HEK293T (cell line): ENCODE measurements around the gene ABLIM2.

ENCODE experiments used
- CTCF ChIA-PET: fragments of 350-600 bp; formaldehyde crosslinking; extraction: SDS; loops from one replicate; lab custom pipeline; 2021; ENCODE audit warnings: antibody characterized with exemption, inconsistent platforms; lab: Yijun Ruan, JAX
- POLR2A ChIA-PET: fragments of 350-600 bp; formaldehyde crosslinking; extraction: SDS; loops from one replicate; lab custom pipeline; 2020; ENCODE audit warnings: antibody characterized with exemption, inconsistent platforms; lab: Yijun Ruan, JAX
- DNase-seq: peaks from one replicate; pipeline ENCODE4 v3.0.0; 2012; ENCODE audit warnings: mixed read lengths; ENCODE audit errors: extremely low spot score
- ARNT ChIP-seq: fragments of 450-650 bp; IDR thresholded peaks from 2 replicates; pipeline ENCODE4 v1.6.1; 2017; ENCODE audit warnings: mild to moderate bottlenecking
- BHLHE40 ChIP-seq: fragments of 450-650 bp; IDR thresholded peaks from 2 replicates; pipeline ENCODE4 v1.6.1; 2016; ENCODE audit warnings: mild to moderate bottlenecking, moderate library complexity, borderline replicate concordance
- CTBP1 ChIP-seq: fragments of 450-650 bp; IDR thresholded peaks from 2 replicates; pipeline ENCODE4 v1.6.1; 2016; ENCODE audit warnings: borderline replicate concordance
- ELF4 ChIP-seq: fragments of 450-650 bp; IDR thresholded peaks from 2 replicates; pipeline ENCODE4 v1.6.1; 2017; ENCODE audit warnings: antibody characterized with exemption
- FOXA1 ChIP-seq: fragments of 450-650 bp; IDR thresholded peaks from 2 replicates; pipeline ENCODE4 v1.6.1; 2016; ENCODE audit warnings: mild to moderate bottlenecking
- FOXK2 ChIP-seq: fragments of 450-650 bp; IDR thresholded peaks from 2 replicates; pipeline ENCODE4 v1.6.1; 2016; ENCODE audit warnings: mild to moderate bottlenecking
- FOXM1 ChIP-seq: fragments of 450-650 bp; IDR thresholded peaks from 2 replicates; pipeline ENCODE4 v1.6.1; 2017; ENCODE audit warnings: mild to moderate bottlenecking, borderline replicate concordance
- HDGF ChIP-seq: fragments of 450-650 bp; IDR thresholded peaks from 2 replicates; pipeline ENCODE4 v1.6.1; 2017; ENCODE audit warnings: antibody characterized with exemption, borderline replicate concordance
- L3MBTL2 ChIP-seq: fragments of 450-650 bp; conservative IDR thresholded peaks from 2 replicates; pipeline ENCODE4 v1.6.1; 2016; ENCODE audit warnings: mild to moderate bottlenecking
- LEF1 ChIP-seq: fragments of 450-650 bp; IDR thresholded peaks from 2 replicates; pipeline ENCODE4 v1.6.1; 2017; ENCODE audit warnings: mild to moderate bottlenecking, borderline replicate concordance
- NFRKB ChIP-seq: fragments of 450-650 bp; IDR thresholded peaks from 2 replicates; pipeline ENCODE4 v1.6.1; 2016; ENCODE audit warnings: mild to moderate bottlenecking, moderate library complexity
- SP1 ChIP-seq: fragments of 450-650 bp; IDR thresholded peaks from 2 replicates; pipeline ENCODE4 v1.6.1; 2017
- SUZ12 ChIP-seq: fragments of 450-650 bp; IDR thresholded peaks from 2 replicates; pipeline ENCODE4 v1.6.1; 2016; ENCODE audit warnings: mild to moderate bottlenecking
- TARDBP ChIP-seq: fragments of 450-650 bp; IDR thresholded peaks from 2 replicates; pipeline ENCODE4 v1.6.1; 2016
- ZNF384 ChIP-seq: fragments of 450-650 bp; IDR thresholded peaks from 2 replicates; pipeline ENCODE4 v1.6.1; 2016
- TF ChIP-seq, protein P1 (sequence below): fragments of 450-650 bp; IDR thresholded peaks from 2 replicates; pipeline ENCODE4 v1.6.1; 2016

The ABLIM2 gene

DNA sequence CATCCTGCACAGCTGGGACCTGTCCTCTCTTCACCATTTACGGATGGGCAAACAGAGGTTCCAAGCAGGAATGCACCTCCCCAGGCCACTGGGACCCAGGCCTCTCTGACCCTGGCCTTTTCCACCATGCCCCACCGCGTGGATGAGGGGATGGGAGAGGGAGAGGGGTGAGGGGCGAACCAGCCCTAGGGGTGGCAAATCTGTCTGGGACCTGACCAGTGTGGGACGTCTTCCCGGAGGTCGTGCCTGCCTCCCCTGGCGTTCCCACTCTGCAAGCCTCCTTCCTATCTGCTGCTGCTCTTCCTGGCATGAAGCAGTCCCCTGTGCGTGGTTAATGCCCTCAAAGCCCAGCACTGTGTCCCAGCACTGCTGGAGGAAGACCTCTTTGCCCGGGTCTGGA lies 35.9 kb downstream of the ABLIM2 start:
- ChIA-PET POLR2A (no interaction called here), CTCF (no interaction called here)
- DNase-seq: no peak
- TF ChIP-seq BHLHE40 (no peak), FOXM1 (no peak), FOXK2 (no peak), ARNT (no peak), SUZ12 (no peak), HDGF (no peak), NFRKB (no peak), FOXA1 (no peak), SP1 (no peak), TARDBP (no peak), ELF4 (no peak), CTBP1 (no peak), ZNF384 (no peak), LEF1 (no peak), L3MBTL2 (no peak)
- TF ChIP-seq, protein P1, sequence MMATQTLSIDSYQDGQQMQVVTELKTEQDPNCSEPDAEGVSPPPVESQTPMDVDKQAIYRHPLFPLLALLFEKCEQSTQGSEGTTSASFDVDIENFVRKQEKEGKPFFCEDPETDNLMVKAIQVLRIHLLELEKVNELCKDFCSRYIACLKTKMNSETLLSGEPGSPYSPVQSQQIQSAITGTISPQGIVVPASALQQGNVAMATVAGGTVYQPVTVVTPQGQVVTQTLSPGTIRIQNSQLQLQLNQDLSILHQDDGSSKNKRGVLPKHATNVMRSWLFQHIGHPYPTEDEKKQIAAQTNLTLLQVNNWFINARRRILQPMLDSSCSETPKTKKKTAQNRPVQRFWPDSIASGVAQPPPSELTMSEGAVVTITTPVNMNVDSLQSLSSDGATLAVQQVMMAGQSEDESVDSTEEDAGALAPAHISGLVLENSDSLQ: no peak

DNA sequence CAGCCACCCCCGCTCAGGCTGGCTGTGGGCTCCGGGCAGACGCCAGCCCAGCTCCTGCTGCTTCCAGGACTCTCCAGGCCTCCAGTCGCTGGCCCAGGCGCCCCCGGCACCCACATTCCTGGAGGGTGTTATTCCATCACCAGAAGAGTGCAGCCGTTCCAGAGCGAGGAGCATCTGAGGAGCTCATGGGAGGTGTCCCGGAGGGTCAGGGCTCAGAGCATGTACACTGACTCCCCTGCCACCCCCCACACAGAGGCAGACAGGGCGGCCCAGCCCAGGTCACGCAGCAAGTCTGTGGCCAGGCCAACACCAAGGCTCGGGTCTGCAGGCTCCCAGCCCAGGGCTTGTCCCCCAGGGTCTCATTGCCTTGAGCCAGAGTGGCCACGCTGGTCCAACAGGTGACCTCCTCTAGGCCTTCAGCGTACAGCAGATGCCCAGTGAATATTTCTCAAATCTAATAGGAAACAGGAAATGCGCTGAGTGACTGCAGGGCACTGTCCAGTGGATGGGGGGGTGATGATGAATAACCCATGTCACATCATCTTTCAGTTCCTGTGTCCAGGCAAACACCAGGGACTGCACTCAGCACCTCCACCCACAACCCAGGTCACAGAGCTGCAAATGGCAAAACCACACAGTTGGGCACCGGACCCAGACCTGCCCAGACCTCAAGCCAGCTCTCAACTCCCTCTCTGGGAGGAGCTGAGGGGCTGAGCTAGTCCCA lies 37.2 kb downstream of the ABLIM2 start:
- no peak for TF ChIP-seq FOXM1
- TF ChIP-seq LEF1: no peak
- no peak for TF ChIP-seq L3MBTL2
- TF ChIP-seq FOXA1: no peak
- TF ChIP-seq TARDBP: no peak
- TF ChIP-seq ZNF384: no peak
- no peak for TF ChIP-seq SUZ12
- TF ChIP-seq ELF4: no peak
- TF ChIP-seq ARNT: no peak
- ChIA-PET CTCF (no interaction called here), POLR2A (no interaction called here)
- DNase-seq: no peak

DNA sequence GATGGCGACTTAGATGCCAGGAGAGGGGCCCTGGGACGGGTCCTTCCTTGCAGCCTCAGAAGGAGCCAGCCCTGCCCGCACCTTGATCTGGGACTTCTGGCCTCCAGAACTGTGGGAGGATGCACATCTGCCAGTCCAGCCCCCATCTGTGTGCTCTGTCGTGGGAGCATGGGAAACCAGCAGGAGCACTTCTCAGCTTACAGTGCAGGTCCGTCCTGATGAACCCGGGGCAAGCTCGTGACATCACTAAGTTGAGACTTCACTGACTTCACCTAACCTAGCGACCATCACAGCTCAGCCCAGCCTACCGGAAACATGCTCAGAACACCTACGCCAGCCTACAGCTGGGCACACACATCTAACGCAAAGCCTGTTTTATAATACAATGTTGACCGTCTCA lies 38.1 kb downstream of the ABLIM2 start:
- CTCF ChIA-PET: interaction anchor here (0.6 kb wide), 1 partner anchor 47 kb away, joined by 3 read pairs; no protein-coding TSS in a partner anchor

DNA sequence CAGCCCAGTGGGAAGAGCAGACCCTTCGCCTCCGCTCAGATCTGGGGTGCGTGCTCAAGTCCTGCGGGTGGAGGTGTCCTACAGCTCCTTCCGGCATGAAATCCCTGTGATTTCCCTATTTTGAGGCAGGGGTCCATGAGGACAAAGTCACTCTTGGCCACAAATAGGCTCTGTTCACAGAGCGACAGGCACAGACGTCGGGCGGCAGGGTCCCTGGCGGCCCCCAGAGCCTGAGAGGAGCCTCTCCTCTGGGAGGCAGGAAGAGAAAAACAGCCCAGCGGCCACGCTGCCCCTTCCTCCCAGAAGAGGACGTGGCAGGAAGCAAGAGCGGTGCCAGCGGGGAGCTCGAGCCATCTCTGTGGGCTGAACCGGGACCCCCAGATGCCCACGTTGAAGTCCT lies 38.7 kb downstream of the ABLIM2 start:
- ChIA-PET CTCF (interaction anchor here (0.7 kb wide), 1 partner anchor 14 kb away, joined by 3 read pairs; no protein-coding TSS in a partner anchor), POLR2A (no interaction called here)
- no peak for DNase-seq
- no peak for TF ChIP-seq FOXK2
- no peak for TF ChIP-seq ELF4
- no peak for TF ChIP-seq L3MBTL2
- no peak for TF ChIP-seq SP1
- TF ChIP-seq, protein P1: no peak
- TF ChIP-seq ZNF384: no peak
- TF ChIP-seq NFRKB: no peak
- no peak for TF ChIP-seq CTBP1
- TF ChIP-seq ARNT: no peak
- no peak for TF ChIP-seq HDGF
- TF ChIP-seq SUZ12: no peak

More for the DNA sequence above, 38.1 kb downstream of the ABLIM2 start:
- POLR2A ChIA-PET: no interaction called here
- DNase-seq: no peak
- TF ChIP-seq LEF1 (no peak), ZNF384 (no peak), SP1 (no peak), ARNT (no peak), FOXA1 (no peak), SUZ12 (no peak)

DNA sequence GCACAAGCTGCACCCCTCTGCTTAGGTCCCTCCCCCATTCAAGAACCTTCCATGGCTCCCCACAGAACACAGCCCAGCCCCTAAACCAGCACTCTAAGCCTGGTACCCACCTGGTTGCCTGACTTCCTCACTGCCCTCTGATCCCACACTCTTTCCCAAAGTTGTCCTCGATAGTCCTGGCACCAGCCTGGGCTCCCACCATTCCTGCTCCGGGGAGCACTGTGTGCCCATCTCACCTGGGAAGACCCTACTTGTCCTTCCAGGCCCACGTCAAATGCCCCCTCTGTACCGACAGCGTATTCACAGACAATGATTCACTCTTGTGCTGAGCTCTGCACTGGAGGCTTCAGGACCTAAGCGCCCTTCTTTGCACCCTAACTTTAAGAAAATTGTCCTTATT lies 40.1 kb downstream of the ABLIM2 start:
- CTCF ChIA-PET: no interaction called here
- DNase-seq: no peak
- POLR2A ChIA-PET: no interaction called here
- TF ChIP-seq LEF1 (no peak), SP1 (no peak), BHLHE40 (no peak), HDGF (no peak), FOXM1 (no peak), SUZ12 (no peak), ZNF384 (no peak), NFRKB (no peak), CTBP1 (no peak), ELF4 (no peak), TARDBP (no peak), L3MBTL2 (no peak), ARNT (no peak), FOXA1 (no peak), FOXK2 (no peak)
- TF ChIP-seq, protein P1: no peak

DNA sequence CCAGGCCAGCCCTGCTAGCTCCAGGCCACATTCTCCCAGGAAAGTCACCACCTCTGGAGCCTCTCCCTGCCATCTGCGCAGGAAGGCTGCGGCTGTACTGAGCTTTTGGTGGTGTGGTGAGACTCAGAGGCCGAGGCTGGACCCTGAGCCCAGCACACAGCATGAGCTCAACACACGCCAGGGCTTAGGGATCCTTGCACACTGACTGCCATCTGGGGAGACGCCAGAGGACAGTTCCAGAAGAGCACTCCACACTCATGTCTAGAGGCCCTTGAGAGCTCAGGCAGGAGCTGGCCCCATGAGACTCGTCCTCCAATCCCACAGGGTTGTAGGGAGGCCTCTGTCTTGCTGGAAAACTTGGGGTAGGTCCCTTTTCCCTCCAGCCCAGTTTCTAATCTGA lies 40.6 kb downstream of the ABLIM2 start:
- TF ChIP-seq CTBP1: no peak
- TF ChIP-seq L3MBTL2: no peak
- no peak for TF ChIP-seq ZNF384
- TF ChIP-seq ELF4: no peak
- TF ChIP-seq NFRKB: no peak
- no peak for TF ChIP-seq SUZ12
- TF ChIP-seq FOXM1: no peak
- TF ChIP-seq TARDBP: no peak
- TF ChIP-seq FOXA1: no peak
- no peak for TF ChIP-seq FOXK2
- TF ChIP-seq HDGF: no peak
- TF ChIP-seq SP1: no peak
- TF ChIP-seq, protein P1: no peak
- no peak for TF ChIP-seq ARNT
- no peak for TF ChIP-seq LEF1
- no peak for TF ChIP-seq BHLHE40
- no peak for DNase-seq
- CTCF ChIA-PET: no interaction called here
- POLR2A ChIA-PET: no interaction called here
